ENCODE measurements around the gene MCM9.

- TF ChIP-seq, protein P1, sequence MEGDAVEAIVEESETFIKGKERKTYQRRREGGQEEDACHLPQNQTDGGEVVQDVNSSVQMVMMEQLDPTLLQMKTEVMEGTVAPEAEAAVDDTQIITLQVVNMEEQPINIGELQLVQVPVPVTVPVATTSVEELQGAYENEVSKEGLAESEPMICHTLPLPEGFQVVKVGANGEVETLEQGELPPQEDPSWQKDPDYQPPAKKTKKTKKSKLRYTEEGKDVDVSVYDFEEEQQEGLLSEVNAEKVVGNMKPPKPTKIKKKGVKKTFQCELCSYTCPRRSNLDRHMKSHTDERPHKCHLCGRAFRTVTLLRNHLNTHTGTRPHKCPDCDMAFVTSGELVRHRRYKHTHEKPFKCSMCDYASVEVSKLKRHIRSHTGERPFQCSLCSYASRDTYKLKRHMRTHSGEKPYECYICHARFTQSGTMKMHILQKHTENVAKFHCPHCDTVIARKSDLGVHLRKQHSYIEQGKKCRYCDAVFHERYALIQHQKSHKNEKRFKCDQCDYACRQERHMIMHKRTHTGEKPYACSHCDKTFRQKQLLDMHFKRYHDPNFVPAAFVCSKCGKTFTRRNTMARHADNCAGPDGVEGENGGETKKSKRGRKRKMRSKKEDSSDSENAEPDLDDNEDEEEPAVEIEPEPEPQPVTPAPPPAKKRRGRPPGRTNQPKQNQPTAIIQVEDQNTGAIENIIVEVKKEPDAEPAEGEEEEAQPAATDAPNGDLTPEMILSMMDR (IDR thresholded peaks at IDR 0.05) = no peak
- no peak for TF ChIP-seq POLR2A (IDR thresholded peaks at IDR 0.05)
- TF ChIP-seq POLR2AphosphoS5 (IDR thresholded peaks at IDR 0.05) = no peak
These were observed 47.6 kb upstream of the MCM9 start for GRCh38 chr6:118982575-118982911.
